Type B pancreatic cell (in vitro differentiated cells): Measurements from ENCODE around the gene FRAS1. TPM values are rescaled to one million over a fixed set of nuclear protein-coding genes. Genes with fewer than 3 reads are reported as not detected.

Source experiments
- DNase-seq: peaks from one replicate; pipeline ENCODE4 v3.0.0; 2021; ENCODE audit warnings: mixed read lengths; ENCODE audit not compliant: unreplicated experiment; ENCODE audit errors: extremely low spot score
- H3K27ac Mint-ChIP-seq: 2 replicates; pipeline ENCODE4 v1.8.0; 2021; ENCODE audit warnings: mild to moderate bottlenecking, mixed read lengths
- H3K27me3 Mint-ChIP-seq: 2 replicates; pipeline ENCODE4 v1.8.0; 2021; ENCODE audit warnings: mixed read lengths
- H3K36me3 Mint-ChIP-seq: 2 replicates; pipeline ENCODE4 v1.8.0; 2021; ENCODE audit warnings: mixed read lengths
- H3K4me1 Mint-ChIP-seq: one replicate; pipeline ENCODE4 v1.8.0; 2021; ENCODE audit warnings: mixed read lengths; ENCODE audit not compliant: unreplicated experiment
- H3K4me3 Mint-ChIP-seq: 2 replicates; pipeline ENCODE4 v1.8.0; 2021; ENCODE audit warnings: mild to moderate bottlenecking, mixed read lengths
- H3K9me3 Mint-ChIP-seq: 2 replicates; pipeline ENCODE4 v1.8.0; 2021; ENCODE audit warnings: mixed read lengths
- total RNA-seq: library from RNA; stranded (reverse); gene quantifications from 2 replicates; pipeline ENCODE4 v1.2.1, GENCODE V29; 2021; ENCODE audit warnings: low replicate concordance
- TF ChIP-seq, protein P1 (sequence below): fragments of 200-600 bp; sonication (generic); conservative IDR thresholded peaks from 2 replicates; pipeline ENCODE4 v1.5.0; 2021; ENCODE audit warnings: antibody characterized with exemption, mild to moderate bottlenecking

The FRAS1 gene
- total RNA-seq, 1 donor from 2014 or later, result 37.7 TPM

DNA sequence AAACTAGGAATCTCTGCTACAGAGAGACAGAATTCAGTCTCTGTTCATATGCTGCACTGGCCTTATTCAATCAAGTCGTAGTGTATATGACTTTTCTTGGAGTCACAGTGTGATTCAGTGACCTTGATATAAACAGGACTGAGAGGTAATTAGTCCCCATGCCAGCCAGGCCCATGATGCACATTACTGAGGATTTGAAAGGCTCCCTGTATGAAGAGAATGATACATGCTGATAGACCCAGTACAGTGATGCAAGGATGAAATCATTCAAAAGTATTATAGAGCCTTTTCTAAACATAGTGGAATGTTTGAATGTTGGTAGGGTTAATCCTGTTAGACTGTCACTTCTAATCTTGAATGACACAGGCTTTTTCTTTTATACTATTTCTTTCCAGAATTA, 528.5 kb downstream of the FRAS1 start:
- Mint-ChIP-seq H3K27me3 (no peaks in the 10 kb centered on the region), H3K27ac (no peak overlapping the region), H3K4me3 (no peak overlapping the region), H3K9me3 (no peaks in the 10 kb centered on the region), H3K36me3 (peaks cover 19% of the 10 kb centered on the region), H3K4me1 (no peaks in the 10 kb centered on the region)
- no peak for DNase-seq
- TF ChIP-seq, protein P1, sequence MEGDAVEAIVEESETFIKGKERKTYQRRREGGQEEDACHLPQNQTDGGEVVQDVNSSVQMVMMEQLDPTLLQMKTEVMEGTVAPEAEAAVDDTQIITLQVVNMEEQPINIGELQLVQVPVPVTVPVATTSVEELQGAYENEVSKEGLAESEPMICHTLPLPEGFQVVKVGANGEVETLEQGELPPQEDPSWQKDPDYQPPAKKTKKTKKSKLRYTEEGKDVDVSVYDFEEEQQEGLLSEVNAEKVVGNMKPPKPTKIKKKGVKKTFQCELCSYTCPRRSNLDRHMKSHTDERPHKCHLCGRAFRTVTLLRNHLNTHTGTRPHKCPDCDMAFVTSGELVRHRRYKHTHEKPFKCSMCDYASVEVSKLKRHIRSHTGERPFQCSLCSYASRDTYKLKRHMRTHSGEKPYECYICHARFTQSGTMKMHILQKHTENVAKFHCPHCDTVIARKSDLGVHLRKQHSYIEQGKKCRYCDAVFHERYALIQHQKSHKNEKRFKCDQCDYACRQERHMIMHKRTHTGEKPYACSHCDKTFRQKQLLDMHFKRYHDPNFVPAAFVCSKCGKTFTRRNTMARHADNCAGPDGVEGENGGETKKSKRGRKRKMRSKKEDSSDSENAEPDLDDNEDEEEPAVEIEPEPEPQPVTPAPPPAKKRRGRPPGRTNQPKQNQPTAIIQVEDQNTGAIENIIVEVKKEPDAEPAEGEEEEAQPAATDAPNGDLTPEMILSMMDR, result no peak

DNA sequence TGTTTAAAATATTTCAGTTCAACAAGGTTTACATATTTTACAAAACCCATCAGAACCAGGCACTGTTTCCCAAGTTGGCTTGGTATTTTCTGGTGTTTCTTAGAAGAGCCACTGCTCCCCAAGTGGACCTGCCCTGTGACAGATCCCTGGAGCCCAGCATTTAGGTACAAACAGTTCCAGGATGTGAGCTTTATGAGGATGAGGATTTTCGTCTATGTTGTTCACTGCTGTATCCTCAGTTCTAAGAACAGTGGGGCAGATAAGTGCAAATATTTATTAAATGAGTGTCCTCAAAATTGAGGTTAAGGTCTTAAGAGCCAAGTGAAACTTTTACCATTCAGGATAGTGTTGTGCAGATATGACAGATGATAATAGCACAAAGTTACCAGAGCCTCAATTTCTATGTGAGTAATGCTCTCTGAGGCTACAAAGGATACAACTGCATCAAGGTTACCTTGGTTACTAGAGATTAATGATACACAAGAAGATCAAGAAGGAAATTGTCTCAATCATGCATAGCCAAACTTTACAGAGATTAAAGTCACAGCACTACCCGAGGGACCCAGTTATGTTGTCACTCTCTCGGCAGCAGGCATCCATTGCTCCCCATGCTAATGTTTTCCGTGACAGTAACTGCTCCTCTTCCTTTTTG, 531.9 kb downstream of the FRAS1 start:
- DNase-seq, result no peak
- peaks cover 15% of the 10 kb centered on the region for H3K36me3 Mint-ChIP-seq
- H3K4me3 Mint-ChIP-seq, result no peak overlapping the region
- no peaks in the 10 kb centered on the region for H3K4me1 Mint-ChIP-seq
- H3K27ac Mint-ChIP-seq, result no peak overlapping the region
- H3K27me3 Mint-ChIP-seq, result no peaks in the 10 kb centered on the region
- TF ChIP-seq, protein P1, result no peak
- H3K9me3 Mint-ChIP-seq, result no peaks in the 10 kb centered on the region

DNA sequence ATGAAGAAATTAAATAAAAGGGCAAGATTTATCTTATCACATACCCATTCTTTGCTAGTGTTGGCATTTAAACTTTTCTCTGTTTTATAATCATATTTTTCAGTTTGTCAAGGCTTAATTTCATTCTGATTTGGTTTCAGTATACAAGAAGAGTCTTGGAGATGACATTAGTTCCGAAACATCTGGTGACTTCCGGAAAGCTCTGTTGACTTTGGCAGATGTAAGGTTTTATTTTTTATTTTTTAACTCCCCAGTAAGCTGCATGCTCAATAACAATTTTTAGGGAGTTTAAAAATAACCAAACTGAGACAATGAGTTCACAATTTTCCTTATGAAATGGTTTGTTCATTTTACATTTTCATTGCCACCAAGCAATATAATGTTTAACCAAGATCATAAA, 534.3 kb downstream of the FRAS1 start:
- no peak overlapping the region for H3K27ac Mint-ChIP-seq
- no peak overlapping the region for H3K4me3 Mint-ChIP-seq
- peaks cover 17% of the 10 kb centered on the region for H3K36me3 Mint-ChIP-seq
- no peaks in the 10 kb centered on the region for H3K27me3 Mint-ChIP-seq
- H3K9me3 Mint-ChIP-seq, result no peaks in the 10 kb centered on the region
- no peak for DNase-seq
- no peaks in the 10 kb centered on the region for H3K4me1 Mint-ChIP-seq
- TF ChIP-seq, protein P1, result no peak

DNA sequence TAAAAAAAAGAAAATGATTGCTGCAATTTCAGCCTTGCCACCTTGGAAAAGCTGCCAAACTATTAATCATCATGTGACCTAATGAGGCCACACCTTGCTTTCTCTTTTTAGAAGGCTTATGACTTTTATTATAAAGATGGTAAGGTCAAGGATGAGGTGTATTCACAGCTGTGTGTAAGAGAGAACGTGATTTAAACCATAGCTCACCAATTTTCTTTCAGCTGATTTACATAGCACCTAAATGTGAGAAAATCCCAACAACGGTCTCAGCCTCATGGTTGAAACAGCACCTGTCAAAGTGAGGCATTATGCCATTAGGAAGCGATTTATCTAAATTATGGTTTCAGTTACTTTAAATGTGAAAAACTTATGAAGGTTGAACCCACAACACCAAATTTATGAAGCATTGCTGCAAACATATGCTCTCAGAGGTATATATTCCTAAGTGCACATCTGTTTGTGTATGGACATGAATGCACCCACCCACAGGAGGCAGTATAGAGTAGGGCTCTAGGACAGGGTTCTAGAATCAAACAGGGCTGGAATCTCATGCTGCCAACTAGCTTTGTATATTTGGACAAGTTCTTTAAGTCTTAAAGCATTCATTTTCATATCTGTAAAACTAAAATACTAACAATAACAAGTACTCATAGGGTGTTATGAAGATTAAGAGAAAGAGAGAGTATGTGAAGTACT, 535.1 kb downstream of the FRAS1 start:
- Mint-ChIP-seq H3K36me3 (peaks cover 17% of the 10 kb centered on the region), H3K27ac (no peak overlapping the region), H3K4me1 (no peaks in the 10 kb centered on the region), H3K9me3 (no peaks in the 10 kb centered on the region), H3K27me3 (no peaks in the 10 kb centered on the region), H3K4me3 (no peak overlapping the region)
- TF ChIP-seq, protein P1, result peak; percentile 58
- no peak for DNase-seq

Other genes with a start within 250 kb of the FRAS1 start
- gene CNOT6L, start 238.0 kb upstream of the FRAS1 start, total RNA-seq, result 30.0 and 40.1 TPM in 2 replicates
- gene MRPL1, start 194.5 kb upstream of the FRAS1 start, total RNA-seq, result 27.1 and 44.1 TPM in 2 replicates